ENCODE results near the gene DPP6.

The DPP6 gene

GRCh38 chr7:154844955-154845354 lies 792.8 kb downstream of the DPP6 start:
- H3K27me3 Mint-ChIP-seq = peaks cover 32% of the 10 kb centered on the region
- no peak overlapping the region for H3K27ac Mint-ChIP-seq
- H3K4me3 Mint-ChIP-seq = no peak overlapping the region
- H3K36me3 Mint-ChIP-seq (ENCODE audit: low read depth) = no peaks in the 10 kb centered on the region
- peaks cover 3% of the 10 kb centered on the region for H3K9me3 Mint-ChIP-seq
- H3K4me1 Mint-ChIP-seq (ENCODE audit: low read depth) = no peaks in the 10 kb centered on the region

- Mint-ChIP-seq H3K4me1 (ENCODE audit: low read depth) (no peaks in the 10 kb centered on the region), H3K27ac (no peak overlapping the region)
These were observed 796.3 kb downstream of the DPP6 start for GRCh38 chr7:154848464-154848863.

GRCh38 chr7:154852205-154852604 lies 800.0 kb downstream of the DPP6 start:
- Mint-ChIP-seq H3K4me1 (ENCODE audit: low read depth) (no peaks in the 10 kb centered on the region), H3K9me3 (peaks cover 3% of the 10 kb centered on the region), H3K27ac (no peak overlapping the region), H3K36me3 (ENCODE audit: low read depth) (no peaks in the 10 kb centered on the region), H3K27me3 (peaks cover 22% of the 10 kb centered on the region), H3K4me3 (no peak overlapping the region)

More at GRCh38 chr7:154848464-154848863, 796.3 kb downstream of the DPP6 start:
- no peak overlapping the region for H3K4me3 Mint-ChIP-seq
- peaks cover 3% of the 10 kb centered on the region for H3K9me3 Mint-ChIP-seq
- peaks cover 28% of the 10 kb centered on the region for H3K27me3 Mint-ChIP-seq
- H3K36me3 Mint-ChIP-seq (ENCODE audit: low read depth) = no peaks in the 10 kb centered on the region

GRCh38 chr7:154853063-154853726 lies 801.0 kb downstream of the DPP6 start:
- Mint-ChIP-seq H3K4me3 (no peak overlapping the region), H3K36me3 (ENCODE audit: low read depth) (no peaks in the 10 kb centered on the region), H3K27ac (no peak overlapping the region), H3K9me3 (no peaks in the 10 kb centered on the region), H3K4me1 (ENCODE audit: low read depth) (no peaks in the 10 kb centered on the region), H3K27me3 (peaks cover 17% of the 10 kb centered on the region)

- H3K4me3 Mint-ChIP-seq = no peak overlapping the region
- no peaks in the 10 kb centered on the region for H3K4me1 Mint-ChIP-seq (ENCODE audit: low read depth)
- peaks cover 15% of the 10 kb centered on the region for H3K27me3 Mint-ChIP-seq
- no peak overlapping the region for H3K27ac Mint-ChIP-seq
- H3K36me3 Mint-ChIP-seq (ENCODE audit: low read depth) = no peaks in the 10 kb centered on the region
- H3K9me3 Mint-ChIP-seq = no peaks in the 10 kb centered on the region
These were observed 801.5 kb downstream of the DPP6 start for GRCh38 chr7:154853727-154854095.

- Mint-ChIP-seq H3K27ac (no peak overlapping the region), H3K9me3 (no peaks in the 10 kb centered on the region), H3K4me3 (no peak overlapping the region), H3K36me3 (ENCODE audit: low read depth) (no peaks in the 10 kb centered on the region), H3K27me3 (peaks cover 4% of the 10 kb centered on the region), H3K4me1 (ENCODE audit: low read depth) (no peaks in the 10 kb centered on the region)
These were observed 802.6 kb downstream of the DPP6 start for GRCh38 chr7:154854836-154855235.

- H3K9me3 Mint-ChIP-seq = no peaks in the 10 kb centered on the region
- peaks cover 4% of the 10 kb centered on the region for H3K27me3 Mint-ChIP-seq
- H3K4me1 Mint-ChIP-seq (ENCODE audit: low read depth) = no peaks in the 10 kb centered on the region
- H3K4me3 Mint-ChIP-seq = no peak overlapping the region
- no peaks in the 10 kb centered on the region for H3K36me3 Mint-ChIP-seq (ENCODE audit: low read depth)
- no peak overlapping the region for H3K27ac Mint-ChIP-seq
These were observed 803.2 kb downstream of the DPP6 start for GRCh38 chr7:154855366-154855765.

GRCh38 chr7:154856733-154857132 lies 804.5 kb downstream of the DPP6 start:
- Mint-ChIP-seq H3K4me1 (ENCODE audit: low read depth) (no peaks in the 10 kb centered on the region), H3K4me3 (no peak overlapping the region), H3K27me3 (peaks cover 4% of the 10 kb centered on the region), H3K27ac (no peak overlapping the region), H3K9me3 (no peaks in the 10 kb centered on the region), H3K36me3 (ENCODE audit: low read depth) (no peaks in the 10 kb centered on the region)

- H3K27me3 Mint-ChIP-seq = peaks cover 4% of the 10 kb centered on the region
These were observed 805.0 kb downstream of the DPP6 start for GRCh38 chr7:154857240-154857639.

GRCh38 chr7:154857728-154858681 lies 805.8 kb downstream of the DPP6 start:
- no peaks in the 10 kb centered on the region for H3K36me3 Mint-ChIP-seq (ENCODE audit: low read depth)
- H3K4me1 Mint-ChIP-seq (ENCODE audit: low read depth) = no peaks in the 10 kb centered on the region
- H3K9me3 Mint-ChIP-seq = no peaks in the 10 kb centered on the region
- H3K4me3 Mint-ChIP-seq = no peak overlapping the region
- no peak overlapping the region for H3K27ac Mint-ChIP-seq
- H3K27me3 Mint-ChIP-seq = no peaks in the 10 kb centered on the region

More at GRCh38 chr7:154857240-154857639, 805.0 kb downstream of the DPP6 start:
- no peak overlapping the region for H3K4me3 Mint-ChIP-seq
- no peaks in the 10 kb centered on the region for H3K4me1 Mint-ChIP-seq (ENCODE audit: low read depth)
- H3K36me3 Mint-ChIP-seq (ENCODE audit: low read depth) = no peaks in the 10 kb centered on the region
- H3K9me3 Mint-ChIP-seq = no peaks in the 10 kb centered on the region
- H3K27ac Mint-ChIP-seq = no peak overlapping the region

- H3K27me3 Mint-ChIP-seq = no peaks in the 10 kb centered on the region
- no peak overlapping the region for H3K4me3 Mint-ChIP-seq
- no peaks in the 10 kb centered on the region for H3K36me3 Mint-ChIP-seq (ENCODE audit: low read depth)
- H3K4me1 Mint-ChIP-seq (ENCODE audit: low read depth) = no peaks in the 10 kb centered on the region
- no peaks in the 10 kb centered on the region for H3K9me3 Mint-ChIP-seq
- H3K27ac Mint-ChIP-seq = no peak overlapping the region
These were observed 806.8 kb downstream of the DPP6 start for GRCh38 chr7:154858836-154859537.

GRCh38 chr7:154859747-154860620 lies 807.8 kb downstream of the DPP6 start:
- H3K4me1 Mint-ChIP-seq (ENCODE audit: low read depth) = no peaks in the 10 kb centered on the region
- no peak overlapping the region for H3K4me3 Mint-ChIP-seq
- no peak overlapping the region for H3K27ac Mint-ChIP-seq
- no peaks in the 10 kb centered on the region for H3K9me3 Mint-ChIP-seq
- H3K27me3 Mint-ChIP-seq = peaks cover 4% of the 10 kb centered on the region
- no peaks in the 10 kb centered on the region for H3K36me3 Mint-ChIP-seq (ENCODE audit: low read depth)

- Mint-ChIP-seq H3K9me3 (no peaks in the 10 kb centered on the region), H3K27ac (no peak overlapping the region), H3K4me1 (ENCODE audit: low read depth) (no peaks in the 10 kb centered on the region), H3K36me3 (ENCODE audit: low read depth) (no peaks in the 10 kb centered on the region), H3K4me3 (no peak overlapping the region), H3K27me3 (peaks cover 7% of the 10 kb centered on the region)
These were observed 808.6 kb downstream of the DPP6 start for GRCh38 chr7:154860621-154861375.

- no peaks in the 10 kb centered on the region for H3K36me3 Mint-ChIP-seq (ENCODE audit: low read depth)
- H3K27ac Mint-ChIP-seq = no peak overlapping the region
- H3K9me3 Mint-ChIP-seq = no peaks in the 10 kb centered on the region
- H3K4me1 Mint-ChIP-seq (ENCODE audit: low read depth) = no peaks in the 10 kb centered on the region
- H3K4me3 Mint-ChIP-seq = no peak overlapping the region
- peaks cover 7% of the 10 kb centered on the region for H3K27me3 Mint-ChIP-seq
These were observed 809.4 kb downstream of the DPP6 start for GRCh38 chr7:154861589-154861988.

Data from stimulated activated naive CD8-positive, alpha-beta T cell treated with anti-CD3 and anti-CD28 coated beads, Interleukin-15, Interleukin-2, amounts not matched to agents 100 ng/mL and 50 ng/mL, for 24 hours (primary cell).